SK-N-SH treated with all-trans-retinoic acid at 6 μM for 48 hours (cell line): ENCODE data around the gene CCDC146.
"Not testable (repeated sequence)": the region's sequence is repeated elsewhere in the genome, so short reads cannot be mapped to it uniquely, and the experiment has no call there.

Source experiments
- ARNTL ChIP-seq: fragments of 450-650 bp; formaldehyde crosslinking; IDR thresholded peaks from 2 replicates; pipeline ENCODE4 v1.5.0; 2020; ENCODE audit warnings: low read depth, mild to moderate bottlenecking, moderate library complexity, borderline replicate concordance
- CREB5 ChIP-seq: fragments of 250-450 bp; sonication (Bioruptor Pico); IDR thresholded peaks from 2 replicates; pipeline ENCODE4 v1.5.1; 2020; ENCODE audit warnings: low read depth, mild to moderate bottlenecking, moderate library complexity
- ESRRG ChIP-seq: fragments of 250-450 bp; sonication (Bioruptor Pico); IDR thresholded peaks from 2 replicates; pipeline ENCODE4 v1.6.1; 2021; ENCODE audit warnings: mild to moderate bottlenecking
- OSR1 ChIP-seq: fragments of 250-450 bp; sonication (Bioruptor Pico); IDR thresholded peaks from 2 replicates; pipeline ENCODE4 v1.8.0; 2022; ENCODE audit warnings: moderate library complexity, mild to moderate bottlenecking, inconsistent platforms
- POU6F1 ChIP-seq: fragments of 250-450 bp; sonication (Bioruptor Pico); IDR thresholded peaks from 2 replicates; pipeline ENCODE4 v1.8.0; 2021; ENCODE audit warnings: low read depth, mild to moderate bottlenecking, moderate library complexity, borderline replicate concordance
- RARB ChIP-seq: fragments of 250-450 bp; sonication (Bioruptor Pico); IDR thresholded peaks from 2 replicates; pipeline ENCODE4 v1.8.0; 2021; ENCODE audit warnings: mild to moderate bottlenecking, moderate library complexity
- SNAI2 ChIP-seq: fragments of 250-450 bp; sonication (Bioruptor Pico); IDR thresholded peaks from 2 replicates; pipeline ENCODE4 v1.5.0; 2020; ENCODE audit warnings: mild to moderate bottlenecking, moderate library complexity
- TOX ChIP-seq: fragments of 250-450 bp; sonication (Bioruptor Pico); IDR thresholded peaks from 2 replicates; pipeline ENCODE4 v1.8.0; 2021; ENCODE audit warnings: mild to moderate bottlenecking, moderate library complexity, borderline replicate concordance
- ZFP30 ChIP-seq: fragments of 450-650 bp; formaldehyde crosslinking; IDR thresholded peaks from 2 replicates; pipeline ENCODE4 v1.5.0; 2022; ENCODE audit warnings: mild to moderate bottlenecking, moderate library complexity
- TF ChIP-seq, protein P1 (sequence below): fragments of 250-450 bp; sonication (Bioruptor Pico); IDR thresholded peaks from 2 replicates; pipeline ENCODE4 v1.5.0; 2020; ENCODE audit warnings: mild to moderate bottlenecking, moderate library complexity

DNA sequence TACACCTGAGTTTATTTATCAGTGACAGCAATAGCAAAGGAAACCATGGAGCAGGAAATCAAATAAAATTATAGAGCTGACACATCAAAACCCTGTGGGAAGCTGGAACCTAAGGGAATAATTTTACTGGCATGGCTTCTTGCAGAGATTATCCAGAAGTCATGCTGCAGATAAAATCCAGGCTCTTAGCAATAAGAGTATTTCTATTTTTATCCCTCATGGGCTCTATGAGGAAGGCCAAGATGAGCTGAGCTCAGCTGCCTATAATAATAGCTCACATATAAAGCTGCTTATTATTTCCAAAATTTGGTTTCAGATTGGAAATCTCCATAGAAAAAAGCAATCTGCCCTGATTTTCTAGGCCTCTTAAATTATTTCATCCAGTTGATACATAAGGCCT, 43.3 kb upstream of the CCDC146 start:
- TF ChIP-seq, protein P1, sequence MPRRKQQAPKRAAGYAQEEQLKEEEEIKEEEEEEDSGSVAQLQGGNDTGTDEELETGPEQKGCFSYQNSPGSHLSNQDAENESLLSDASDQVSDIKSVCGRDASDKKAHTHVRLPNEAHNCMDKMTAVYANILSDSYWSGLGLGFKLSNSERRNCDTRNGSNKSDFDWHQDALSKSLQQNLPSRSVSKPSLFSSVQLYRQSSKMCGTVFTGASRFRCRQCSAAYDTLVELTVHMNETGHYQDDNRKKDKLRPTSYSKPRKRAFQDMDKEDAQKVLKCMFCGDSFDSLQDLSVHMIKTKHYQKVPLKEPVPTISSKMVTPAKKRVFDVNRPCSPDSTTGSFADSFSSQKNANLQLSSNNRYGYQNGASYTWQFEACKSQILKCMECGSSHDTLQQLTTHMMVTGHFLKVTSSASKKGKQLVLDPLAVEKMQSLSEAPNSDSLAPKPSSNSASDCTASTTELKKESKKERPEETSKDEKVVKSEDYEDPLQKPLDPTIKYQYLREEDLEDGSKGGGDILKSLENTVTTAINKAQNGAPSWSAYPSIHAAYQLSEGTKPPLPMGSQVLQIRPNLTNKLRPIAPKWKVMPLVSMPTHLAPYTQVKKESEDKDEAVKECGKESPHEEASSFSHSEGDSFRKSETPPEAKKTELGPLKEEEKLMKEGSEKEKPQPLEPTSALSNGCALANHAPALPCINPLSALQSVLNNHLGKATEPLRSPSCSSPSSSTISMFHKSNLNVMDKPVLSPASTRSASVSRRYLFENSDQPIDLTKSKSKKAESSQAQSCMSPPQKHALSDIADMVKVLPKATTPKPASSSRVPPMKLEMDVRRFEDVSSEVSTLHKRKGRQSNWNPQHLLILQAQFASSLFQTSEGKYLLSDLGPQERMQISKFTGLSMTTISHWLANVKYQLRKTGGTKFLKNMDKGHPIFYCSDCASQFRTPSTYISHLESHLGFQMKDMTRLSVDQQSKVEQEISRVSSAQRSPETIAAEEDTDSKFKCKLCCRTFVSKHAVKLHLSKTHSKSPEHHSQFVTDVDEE = not testable (repeated sequence)
- not testable (repeated sequence) for TF ChIP-seq POU6F1 (CRISPR knock-in tag); OSR1 (CRISPR knock-in tag); CREB5 (CRISPR knock-in tag); RARB; ESRRG (CRISPR knock-in tag); ZFP30 (CRISPR knock-in tag); ARNTL; TOX (CRISPR knock-in tag); SNAI2 (CRISPR knock-in tag)
